ENCODE measurements around the gene NPAS3. TPM values are rescaled to one million over a fixed set of nuclear protein-coding genes. Genes with fewer than 3 reads are reported as not detected.
A peak's percentile ranks its signal among the peaks of the same experiment; 100 is the strongest.

Gene NPAS3
- total RNA-seq, 1 donor from 2014 or later, result not detected

- no peak overlapping the region for H2AFZ ChIP-seq (replicated peaks)
- H3K27ac ChIP-seq, result no peak overlapping the region
- no peak overlapping the region for H3K4me3 ChIP-seq
- H3K36me3 ChIP-seq, result no peaks in the 10 kb centered on the region
- Mint-ChIP-seq H3K36me3 (peaks cover 17% of the 10 kb centered on the region), H3K4me3 (no peak overlapping the region), H3K27me3 (ENCODE audit: insufficient read depth, low read depth) (no peaks in the 10 kb centered on the region), H3K4me1 (peaks cover 8% of the 10 kb centered on the region), H3K27ac (no peak overlapping the region), H3K9me3 (peaks cover 9% of the 10 kb centered on the region)
- no peaks in the 10 kb centered on the region for H4K20me1 ChIP-seq (ENCODE audit: low read depth)
- no peak overlapping the region for H3K4me2 ChIP-seq
- H3K4me1 ChIP-seq, result peaks cover 8% of the 10 kb centered on the region
- peaks cover 6% of the 10 kb centered on the region for H3F3A ChIP-seq (ENCODE audit: low read depth)
- H3K79me2 ChIP-seq (ENCODE audit: low read depth), result no peaks in the 10 kb centered on the region
- H3K9me3 ChIP-seq (ENCODE audit: low read depth), result peaks cover 4% of the 10 kb centered on the region
- peak; percentile 17 for DNase-seq (ENCODE audit: low spot score)
- TF ChIP-seq CTCF (IDR thresholded peaks at IDR 0.05) (no peak), EZH2phosphoT487 (IDR thresholded peaks at IDR 0.05) (no peak), EZH2 (IDR thresholded peaks at IDR 0.05) (no peak)
- no peak overlapping the region for H3K9ac ChIP-seq
- H3K27me3 ChIP-seq, result no peaks in the 10 kb centered on the region
Observed at GRCh38 chr14:33738491-33738890, 799.8 kb downstream of the NPAS3 start.

- no peak overlapping the region for H3K4me2 ChIP-seq
- peaks cover 8% of the 10 kb centered on the region for H3K4me1 ChIP-seq
- Mint-ChIP-seq H3K36me3 (peaks cover 21% of the 10 kb centered on the region), H3K4me3 (no peak overlapping the region), H3K4me1 (peaks cover 8% of the 10 kb centered on the region), H3K9me3 (peaks cover 16% of the 10 kb centered on the region), H3K27me3 (ENCODE audit: insufficient read depth, low read depth) (no peaks in the 10 kb centered on the region), H3K27ac (no peak overlapping the region)
- peaks cover 4% of the 10 kb centered on the region for H3K9me3 ChIP-seq (ENCODE audit: low read depth)
- H2AFZ ChIP-seq (replicated peaks), result no peak overlapping the region
- H3K9ac ChIP-seq, result no peak overlapping the region
- H3K36me3 ChIP-seq, result no peaks in the 10 kb centered on the region
- H4K20me1 ChIP-seq (ENCODE audit: low read depth), result no peaks in the 10 kb centered on the region
- TF ChIP-seq CTCF (IDR thresholded peaks at IDR 0.05) (no peak), EZH2 (IDR thresholded peaks at IDR 0.05) (no peak), EZH2phosphoT487 (IDR thresholded peaks at IDR 0.05) (no peak)
- DNase-seq (ENCODE audit: low spot score), result no peak
- no peak overlapping the region for H3K27ac ChIP-seq
- H3K4me3 ChIP-seq, result no peak overlapping the region
- H3K79me2 ChIP-seq (ENCODE audit: low read depth), result no peaks in the 10 kb centered on the region
- no peaks in the 10 kb centered on the region for H3K27me3 ChIP-seq
- H3F3A ChIP-seq (ENCODE audit: low read depth), result peaks cover 6% of the 10 kb centered on the region
Observed at GRCh38 chr14:33740531-33740930, 801.9 kb downstream of the NPAS3 start.

- Histone ChIP-seq H3K27me3 (no peaks in the 10 kb centered on the region), H3K9me3 (ENCODE audit: low read depth) (peaks cover 4% of the 10 kb centered on the region), H3F3A (ENCODE audit: low read depth) (peaks cover 6% of the 10 kb centered on the region), H3K4me3 (no peak overlapping the region), H3K79me2 (ENCODE audit: low read depth) (no peaks in the 10 kb centered on the region), H2AFZ (replicated peaks) (no peak overlapping the region), H3K4me1 (peaks cover 8% of the 10 kb centered on the region), H3K27ac (no peak overlapping the region), H3K4me2 (no peak overlapping the region), H4K20me1 (ENCODE audit: low read depth) (no peaks in the 10 kb centered on the region), H3K9ac (no peak overlapping the region), H3K36me3 (no peaks in the 10 kb centered on the region)
- TF ChIP-seq CTCF (IDR thresholded peaks at IDR 0.05) (no peak), EZH2phosphoT487 (IDR thresholded peaks at IDR 0.05) (no peak), EZH2 (IDR thresholded peaks at IDR 0.05) (no peak)
- Mint-ChIP-seq H3K9me3 (peaks cover 16% of the 10 kb centered on the region), H3K27me3 (ENCODE audit: insufficient read depth, low read depth) (no peaks in the 10 kb centered on the region), H3K36me3 (peaks cover 19% of the 10 kb centered on the region), H3K4me3 (no peak overlapping the region), H3K4me1 (peaks cover 8% of the 10 kb centered on the region), H3K27ac (no peak overlapping the region)
- DNase-seq (ENCODE audit: low spot score), result no peak
Observed at GRCh38 chr14:33742166-33742565, 803.5 kb downstream of the NPAS3 start.
